Activated CD8-positive, alpha-beta memory T cell treated with anti-CD3 and anti-CD28 coated beads, Interleukin-2, amount 50 U/mL, for 1 hour (primary cell): ENCODE data around the gene DDAH1.
"Not testable (repeated sequence)": the region's sequence is repeated elsewhere in the genome, so short reads cannot be mapped to it uniquely, and the experiment has no call there.

Experiments used
- DNase-seq: peaks from one replicate; pipeline ENCODE4 v3.0.0-alpha.2; 2020; ENCODE audit errors: extremely low read depth

DDAH1 gene

DNA sequence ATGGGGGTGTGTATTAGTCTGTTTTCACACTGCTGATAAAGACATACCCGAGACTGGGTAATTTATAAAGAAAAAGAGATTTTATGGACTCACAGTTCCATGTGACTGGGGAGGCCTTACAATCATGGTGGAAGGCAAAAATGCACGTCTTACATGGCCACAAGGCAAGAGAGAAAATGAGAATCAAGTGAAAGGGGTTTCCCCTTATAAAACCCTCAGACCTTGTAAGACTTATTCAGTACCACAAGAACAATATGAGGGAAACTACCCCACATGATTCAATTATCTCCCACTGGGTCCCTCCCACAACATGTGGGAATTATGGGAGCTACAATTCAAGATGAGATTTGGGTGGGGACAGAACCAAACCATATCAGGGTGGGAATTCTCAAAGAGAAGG is 5.2 kb upstream of the DDAH1 start:
- DNase-seq = not testable (repeated sequence)

DNA sequence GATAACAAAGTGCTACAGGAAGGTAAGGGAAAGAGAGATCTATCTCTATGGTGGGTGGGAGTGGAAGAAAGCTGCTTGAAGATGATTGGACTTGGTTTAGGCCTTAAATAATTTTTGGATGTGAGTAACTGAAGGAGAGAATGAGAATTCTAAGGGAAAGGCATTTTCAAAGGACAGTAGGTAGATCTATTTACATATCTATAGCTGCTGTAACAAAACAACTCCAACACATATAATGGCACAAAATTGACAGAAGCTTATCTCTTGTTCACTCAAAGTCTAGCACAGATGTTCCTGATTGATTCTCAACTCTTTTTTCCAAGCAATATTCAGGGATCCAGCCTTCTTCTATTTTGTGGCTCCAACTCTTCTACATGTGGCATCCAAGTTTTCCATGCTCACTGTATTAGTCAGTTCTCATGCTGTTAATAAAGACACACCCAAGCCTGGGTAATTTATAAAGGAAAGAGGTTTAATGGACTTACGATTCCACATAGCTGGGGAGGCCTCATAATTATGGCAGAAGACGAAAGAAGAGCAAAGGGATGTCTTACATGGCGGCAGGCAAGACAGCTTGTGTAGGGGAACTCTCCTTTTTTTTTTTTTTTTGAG is 3.1 kb upstream of the DDAH1 start:
- no peak for DNase-seq

- DNase-seq = no peak
These were observed 2.1 kb upstream of the DDAH1 start for GRCh38 chr1:85467036-85467435.

DNA sequence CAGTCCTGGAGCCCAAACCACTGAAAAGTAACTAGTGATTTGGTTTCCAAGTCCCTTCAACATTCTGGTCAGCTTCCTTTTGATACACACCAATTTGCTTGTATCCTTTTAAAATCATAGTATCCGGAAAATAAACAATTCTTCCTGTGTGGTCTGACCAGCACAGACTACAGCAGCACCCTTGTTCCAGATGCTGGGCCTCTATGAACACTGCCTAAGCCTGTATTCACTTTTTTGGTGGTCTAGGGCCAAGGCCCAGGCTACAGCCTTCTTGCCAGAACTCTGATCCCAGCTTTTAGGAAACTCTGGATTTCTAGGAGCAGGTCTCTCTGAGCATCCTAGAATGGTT is 801 bp upstream of the DDAH1 start:
- no peak for DNase-seq

- no peak for DNase-seq
These were observed 361 bp downstream of the DDAH1 start for GRCh38 chr1:85464497-85465098.

DNA sequence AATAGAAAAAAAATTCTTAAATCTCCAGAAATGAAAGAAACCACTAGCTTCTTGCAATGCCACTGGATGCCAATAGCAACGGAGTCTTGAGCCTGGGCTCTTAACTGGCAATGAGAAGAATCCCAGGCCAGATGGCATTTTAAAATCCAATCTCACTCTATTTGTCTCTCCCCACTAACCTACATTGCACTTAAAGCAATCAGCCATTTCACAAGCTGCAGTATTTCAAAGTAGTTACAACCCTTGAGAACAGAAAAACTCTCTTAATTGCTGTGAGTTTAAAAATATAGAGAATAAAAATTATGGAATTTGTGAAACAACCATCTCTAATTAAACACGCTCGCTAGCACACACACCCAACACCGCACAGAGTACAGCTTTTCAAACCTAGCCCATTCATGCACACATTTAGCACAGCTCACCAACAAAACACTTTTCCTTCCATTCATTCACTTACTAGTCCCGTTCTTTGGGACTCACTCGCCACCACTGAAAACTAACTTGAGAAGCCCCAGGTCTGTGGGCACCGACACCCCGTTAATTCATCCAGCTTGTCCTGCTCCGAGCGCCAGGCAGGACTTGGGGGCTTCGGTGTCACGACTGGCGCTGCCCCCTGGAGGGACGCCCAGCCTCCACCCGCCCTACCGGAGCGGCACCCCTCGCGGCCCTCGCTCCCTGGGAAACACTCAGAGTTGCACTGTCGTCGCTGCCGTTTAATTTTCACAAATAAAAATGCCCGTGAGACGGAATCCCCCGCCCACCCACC is 1.0 kb downstream of the DDAH1 start:
- no peak for DNase-seq

DNA sequence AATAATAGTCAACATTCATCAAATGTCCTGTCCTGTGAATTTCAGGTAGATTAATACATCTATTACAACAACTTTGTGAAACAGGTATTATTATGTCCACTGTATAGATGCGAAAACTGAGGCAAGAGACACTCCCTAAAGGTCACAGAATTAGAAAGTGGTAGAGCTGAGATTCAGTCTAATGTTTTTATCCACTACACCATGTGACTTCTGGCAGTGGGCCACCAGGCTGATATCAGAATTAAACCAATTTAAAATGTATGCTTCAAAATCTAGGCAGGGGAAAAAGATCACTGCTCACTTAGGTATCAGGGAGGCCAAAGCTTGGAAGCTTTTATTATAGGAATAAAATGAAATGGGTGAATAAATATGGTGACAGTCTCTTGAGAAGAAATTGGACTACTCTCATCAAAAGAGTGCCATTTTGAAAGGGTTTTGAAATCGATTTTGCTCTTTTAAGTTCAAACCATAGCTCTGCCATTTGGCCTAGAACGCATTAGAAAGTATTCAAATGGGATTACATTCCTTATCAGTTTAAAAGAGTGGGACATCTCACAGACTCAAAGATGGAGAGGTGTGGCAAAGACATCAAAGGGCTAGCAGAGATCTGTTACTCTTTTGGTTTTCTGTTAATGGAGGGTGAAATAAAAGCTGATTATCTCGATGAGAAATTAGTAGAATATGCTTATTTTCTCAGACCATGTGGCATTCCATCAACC is 1.9 kb downstream of the DDAH1 start:
- DNase-seq = no peak

DNA sequence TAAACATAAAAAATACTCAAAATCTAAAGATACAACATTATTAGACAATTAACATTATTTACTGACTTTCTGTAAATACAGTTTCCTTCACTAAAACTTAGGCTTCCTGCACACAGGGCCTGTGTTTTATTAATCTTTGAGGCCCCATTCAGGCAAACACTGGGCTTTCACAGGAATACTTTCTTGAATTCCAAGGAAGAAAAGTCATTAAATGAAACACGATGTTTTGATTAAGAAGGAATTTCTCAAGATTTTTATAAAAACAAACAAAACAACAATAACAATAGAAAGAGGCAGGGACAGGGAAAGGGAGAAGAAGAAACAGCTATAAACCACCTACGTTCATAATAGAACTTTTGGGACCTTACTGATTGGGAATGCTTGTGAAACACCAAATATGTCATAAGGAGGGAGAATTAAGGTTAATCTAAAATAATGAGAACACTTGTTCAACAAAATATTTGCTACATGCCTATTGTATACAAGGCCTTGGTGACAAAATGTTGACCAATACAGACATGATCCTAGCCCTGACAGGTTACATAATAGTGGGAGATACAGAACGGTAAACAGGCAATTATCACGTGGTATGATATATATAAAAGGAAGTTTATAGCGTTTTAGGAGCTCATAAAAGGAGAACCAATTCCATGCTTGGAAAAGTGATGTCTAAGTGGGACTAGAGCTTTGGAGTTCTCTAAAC is 3.6 kb downstream of the DDAH1 start:
- no peak for DNase-seq

- no peak for DNase-seq
These were observed 4.3 kb downstream of the DDAH1 start for GRCh38 chr1:85460555-85461088.

GRCh38 chr1:85459290-85459689 is 5.7 kb downstream of the DDAH1 start:
- no peak for DNase-seq

DNA sequence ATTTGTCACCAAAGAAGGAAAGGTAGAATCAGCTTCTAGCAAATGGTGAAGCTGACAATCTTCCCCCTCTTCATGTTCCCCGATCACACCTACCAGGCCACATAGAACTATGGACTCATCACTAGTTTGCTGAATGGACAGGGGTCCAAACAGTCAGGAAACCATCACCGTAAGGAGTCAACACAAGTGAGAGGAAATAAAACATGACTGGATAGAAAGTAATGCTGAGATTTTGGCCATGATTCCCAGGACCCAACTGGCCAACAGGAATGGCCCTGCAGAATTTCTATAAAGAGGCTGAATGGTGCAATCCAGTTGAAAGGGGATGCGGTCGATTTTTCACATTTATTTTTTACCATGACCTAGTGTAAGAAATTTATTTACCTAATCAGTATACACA is 10.7 kb downstream of the DDAH1 start:
- no peak for DNase-seq

GRCh38 chr1:85453640-85454194 is 11.2 kb downstream of the DDAH1 start:
- no peak for DNase-seq

- DNase-seq = no peak
These were observed 12.0 kb downstream of the DDAH1 start for GRCh38 chr1:85452948-85453347.

GRCh38 chr1:85451236-85451830 is 13.6 kb downstream of the DDAH1 start:
- no peak for DNase-seq

GRCh38 chr1:85450832-85451231 is 14.1 kb downstream of the DDAH1 start:
- DNase-seq = no peak

GRCh38 chr1:85449356-85449755 is 15.6 kb downstream of the DDAH1 start:
- DNase-seq = no peak

GRCh38 chr1:85448358-85448757 is 16.6 kb downstream of the DDAH1 start:
- DNase-seq = no peak

DNA sequence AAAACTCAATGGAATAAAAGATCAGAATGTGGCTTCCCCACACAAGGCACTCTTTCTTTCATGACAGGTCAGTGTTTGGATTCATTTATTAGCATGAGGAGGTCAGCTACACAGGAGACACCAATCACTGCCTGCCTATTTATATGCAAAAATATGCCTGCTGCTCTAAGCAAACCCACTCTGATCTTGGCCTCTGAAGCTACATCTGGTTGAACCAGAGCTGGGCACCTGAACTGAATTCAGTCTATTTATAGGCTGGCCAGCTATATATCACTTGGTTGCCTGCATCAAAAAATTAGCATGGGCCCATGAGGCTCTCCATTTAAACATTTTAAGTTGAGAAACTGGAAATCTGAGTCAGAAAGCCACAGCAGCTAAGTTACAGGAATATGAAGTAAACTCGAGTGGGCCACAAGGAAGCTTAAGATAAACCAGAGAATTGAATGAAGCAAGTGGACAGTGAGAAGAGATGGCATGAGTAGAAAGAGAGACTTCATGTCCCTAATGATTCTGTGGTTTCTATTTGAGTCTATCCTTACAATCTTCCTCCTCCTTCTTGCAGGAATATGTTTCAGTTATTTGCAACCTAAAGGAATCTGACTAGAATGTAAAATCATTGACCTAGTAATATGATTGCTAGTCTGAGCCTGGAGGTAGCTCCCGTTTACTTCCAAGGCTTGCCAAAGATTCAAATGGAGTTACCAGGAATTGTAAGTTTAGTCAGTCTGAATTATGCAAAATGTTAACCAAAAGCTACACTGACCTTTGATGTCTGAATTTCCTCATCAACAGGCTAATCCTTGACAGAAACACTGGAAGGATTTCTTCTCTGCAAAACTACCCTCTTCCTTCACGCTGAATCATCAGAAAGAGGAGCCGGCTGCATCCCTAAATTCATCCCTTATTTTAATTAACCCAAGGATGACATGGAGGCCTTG is 17.7 kb downstream of the DDAH1 start:
- no peak for DNase-seq

GRCh38 chr1:85445906-85446305 is 19.1 kb downstream of the DDAH1 start:
- no peak for DNase-seq

DNA sequence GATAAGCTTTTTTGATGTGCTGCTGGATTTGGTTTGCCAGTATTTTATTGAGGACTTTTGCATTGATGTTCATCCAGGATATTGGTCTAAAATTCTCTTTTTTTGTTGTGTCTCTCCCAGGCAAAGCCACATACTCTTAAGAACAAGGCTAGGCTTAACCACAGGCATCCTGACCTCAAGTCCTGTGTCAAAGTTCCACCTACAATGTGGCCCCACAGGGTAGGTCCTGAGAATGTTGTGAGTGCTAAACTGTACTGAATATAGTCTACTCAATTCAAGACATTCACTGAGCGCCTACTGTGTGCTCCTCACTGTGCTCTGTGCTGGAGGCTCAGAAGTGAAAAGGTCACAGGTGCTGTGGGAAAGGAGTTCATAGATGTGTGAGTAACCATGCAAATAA is 20.6 kb downstream of the DDAH1 start:
- DNase-seq = no peak
